WTC11 (cell line): Measurements from ENCODE around the gene EHD1. TPM values are rescaled to one million over a fixed set of nuclear protein-coding genes. Genes with fewer than 3 reads are reported as not detected.
A peak's percentile ranks its signal among the peaks of the same experiment; 100 is the strongest.

Source experiments
- AFF4 ChIP-seq: sonication (generic); formaldehyde crosslinking; IDR thresholded peaks from 2 replicates; pipeline ENCODE4 v1.8.1; 2023; ENCODE audit warnings: mild to moderate bottlenecking, missing genetic modification reagents, borderline replicate concordance
- ATF3 ChIP-seq: sonication (generic); formaldehyde crosslinking; conservative IDR thresholded peaks from 2 replicates; pipeline ENCODE4 v1.8.1; 2022; ENCODE audit warnings: mild to moderate bottlenecking, missing genetic modification reagents
- CBFB ChIP-seq: sonication (generic); formaldehyde crosslinking; IDR thresholded peaks from 2 replicates; pipeline ENCODE4 v1.8.1; 2022; ENCODE audit warnings: mild to moderate bottlenecking, low read depth, missing genetic modification reagents
- CDX4 ChIP-seq: fragments of 250-450 bp; sonication (Bioruptor Pico); IDR thresholded peaks from 2 replicates; pipeline ENCODE4 v1.9.0; 2021; ENCODE audit warnings: moderate library complexity, mild to moderate bottlenecking, inconsistent platforms, borderline replicate concordance
- E2F4 ChIP-seq: sonication (generic); formaldehyde crosslinking; IDR thresholded peaks from 2 replicates; pipeline ENCODE4 v1.8.1; 2022; ENCODE audit warnings: low read depth, mild to moderate bottlenecking, moderate library complexity, missing genetic modification reagents, borderline replicate concordance
- KAT7 ChIP-seq: sonication (generic); formaldehyde crosslinking; IDR thresholded peaks from 2 replicates; pipeline ENCODE4 v1.8.1; 2023; ENCODE audit warnings: missing genetic modification reagents, mild to moderate bottlenecking, borderline replicate concordance
- MAX ChIP-seq: sonication (generic); formaldehyde crosslinking; IDR thresholded peaks from 2 replicates; pipeline ENCODE4 v1.8.0; 2022; ENCODE audit warnings: mild to moderate bottlenecking, missing genetic modification reagents
- NR3C1 ChIP-seq: sonication (generic); formaldehyde crosslinking; conservative IDR thresholded peaks from 2 replicates; pipeline ENCODE4 v1.8.1; 2023; ENCODE audit warnings: low read depth, mild to moderate bottlenecking, missing genetic modification reagents
- OVOL2 ChIP-seq: fragments of 250-450 bp; sonication (Bioruptor Pico); IDR thresholded peaks from 2 replicates; pipeline ENCODE4 v1.9.0; 2021; ENCODE audit warnings: mild to moderate bottlenecking, borderline replicate concordance
- PRDM15 ChIP-seq: sonication (generic); formaldehyde crosslinking; IDR thresholded peaks from 2 replicates; pipeline ENCODE4 v1.8.0; 2022; ENCODE audit warnings: missing genetic modification reagents
- PREB ChIP-seq: sonication (generic); formaldehyde crosslinking; IDR thresholded peaks from 2 replicates; pipeline ENCODE4 v1.8.1; 2022; ENCODE audit warnings: mild to moderate bottlenecking, missing genetic modification reagents, moderate library complexity, borderline replicate concordance
- SMAD3 ChIP-seq: sonication (generic); formaldehyde crosslinking; IDR thresholded peaks from 2 replicates; pipeline ENCODE4 v1.8.0; 2022; ENCODE audit warnings: missing genetic modification reagents, mild to moderate bottlenecking, borderline replicate concordance
- ZBTB43 ChIP-seq: sonication (generic); formaldehyde crosslinking; IDR thresholded peaks from 2 replicates; pipeline ENCODE4 v1.8.1; 2023; ENCODE audit warnings: mild to moderate bottlenecking, missing genetic modification reagents
- ZNF317 ChIP-seq: sonication (generic); formaldehyde crosslinking; IDR thresholded peaks from 2 replicates; pipeline ENCODE4 v1.8.1; 2023; ENCODE audit warnings: low read depth, mild to moderate bottlenecking, moderate library complexity, missing genetic modification reagents, borderline replicate concordance
- ZNF416 ChIP-seq: fragments of 250-450 bp; sonication (Bioruptor Pico); IDR thresholded peaks from 2 replicates; pipeline ENCODE4 v1.9.0; 2021; ENCODE audit warnings: mild to moderate bottlenecking, inconsistent platforms
- ZNF532 ChIP-seq: fragments of 250-450 bp; sonication (Bioruptor Pico); IDR thresholded peaks from 2 replicates; pipeline ENCODE4 v1.9.0; 2021; ENCODE audit warnings: mild to moderate bottlenecking, borderline replicate concordance
- total RNA-seq: library from RNA; stranded (reverse); gene quantifications from 3 replicates; pipeline ENCODE4 v1.2.3, GENCODE V29; 2021

Gene EHD1
- total RNA-seq, 1 experiment from 2014 or later: 38.1 TPM

GRCh38 chr11:64878494-64879243 is at the start of gene EHD1 (continued):
- no peak for TF ChIP-seq AFF4 (CRISPR knock-in tag)
- no peak for TF ChIP-seq CDX4 (CRISPR knock-in tag)
- no peak for TF ChIP-seq E2F4
- no peak for TF ChIP-seq ZNF317 (CRISPR knock-in tag)
- no peak for TF ChIP-seq ATF3
- TF ChIP-seq MAX (CRISPR knock-in tag): peak; percentile 74
- TF ChIP-seq ZBTB43 (CRISPR knock-in tag): no peak
- TF ChIP-seq PREB (CRISPR knock-in tag): no peak
- TF ChIP-seq PRDM15 (CRISPR knock-in tag): no peak
- no peak for TF ChIP-seq CBFB
- TF ChIP-seq OVOL2 (CRISPR knock-in tag): no peak
- TF ChIP-seq SMAD3 (CRISPR knock-in tag): 0 out of 2 replicates have a peak, but pooled peaks have one; percentile 4
- no peak for TF ChIP-seq KAT7 (CRISPR knock-in tag)
- TF ChIP-seq ZNF416: 0 out of 2 replicates have a peak, but pooled peaks have one; percentile 18
- no peak for TF ChIP-seq NR3C1 (CRISPR knock-in tag)
- TF ChIP-seq ZNF532 (CRISPR knock-in tag): no peak
